NCI-H1694 (cell line): Measurements from ENCODE around the gene EDN1.
"Not testable (repeated sequence)": the region's sequence is repeated elsewhere in the genome, so short reads cannot be mapped to it uniquely, and the experiment has no call there.

Experiments
- DNase-seq: peaks from one replicate; lab custom pipeline; 2025; lab: John Stamatoyannopoulos, UW

The EDN1 gene

GRCh38 chr6:12325872-12326271, 35.7 kb downstream of the EDN1 start:
- DNase-seq, result no peak

GRCh38 chr6:12327391-12327790, 37.2 kb downstream of the EDN1 start:
- no peak for DNase-seq

GRCh38 chr6:12327988-12328387, 37.8 kb downstream of the EDN1 start:
- no peak for DNase-seq

- DNase-seq, result no peak
These were observed 38.5 kb downstream of the EDN1 start for GRCh38 chr6:12328701-12329100.

GRCh38 chr6:12331474-12331873, 41.3 kb downstream of the EDN1 start:
- DNase-seq, result no peak

- no peak for DNase-seq
These were observed 42.0 kb downstream of the EDN1 start for GRCh38 chr6:12331951-12332749.

GRCh38 chr6:12332750-12333079, 42.6 kb downstream of the EDN1 start:
- DNase-seq, result not testable (repeated sequence)

- DNase-seq, result no peak
These were observed 43.0 kb downstream of the EDN1 start for GRCh38 chr6:12333128-12333527.

- no peak for DNase-seq
These were observed 44.5 kb downstream of the EDN1 start for GRCh38 chr6:12334526-12335130.

- DNase-seq, result no peak
These were observed 45.0 kb downstream of the EDN1 start for GRCh38 chr6:12335131-12335527.

- no peak for DNase-seq
These were observed 45.6 kb downstream of the EDN1 start for GRCh38 chr6:12335717-12336116.

- no peak for DNase-seq
These were observed 46.2 kb downstream of the EDN1 start for GRCh38 chr6:12336121-12336971.

GRCh38 chr6:12339022-12339421, 48.9 kb downstream of the EDN1 start:
- no peak for DNase-seq

- no peak for DNase-seq
These were observed 49.8 kb downstream of the EDN1 start for GRCh38 chr6:12339808-12340487.

- no peak for DNase-seq
These were observed 50.3 kb downstream of the EDN1 start for GRCh38 chr6:12340488-12340818.

GRCh38 chr6:12342664-12343063, 52.5 kb downstream of the EDN1 start:
- no peak for DNase-seq

- no peak for DNase-seq
These were observed 52.9 kb downstream of the EDN1 start for GRCh38 chr6:12343122-12343439.

GRCh38 chr6:12343440-12344162, 53.4 kb downstream of the EDN1 start:
- no peak for DNase-seq

GRCh38 chr6:12344296-12344695, 54.1 kb downstream of the EDN1 start:
- DNase-seq, result no peak

GRCh38 chr6:12344961-12345693, 55.0 kb downstream of the EDN1 start:
- DNase-seq, result no peak

- no peak for DNase-seq
These were observed 55.5 kb downstream of the EDN1 start for GRCh38 chr6:12345694-12346058.
